NCI-H748 (cell line): ENCODE data around the gene STEAP1B.
A peak's percentile ranks its signal among the peaks of the same experiment; 100 is the strongest.
"Not testable (repeated sequence)": the region's sequence is repeated elsewhere in the genome, so short reads cannot be mapped to it uniquely, and the experiment has no call there.

ENCODE experiments used
- DNase-seq: peaks from one replicate; lab custom pipeline; 2025; ENCODE audit not compliant: unreplicated experiment; lab: John Stamatoyannopoulos, UW

STEAP1B gene

GRCh38 chr7:22460363-22460988 lies 39.5 kb downstream of the STEAP1B start:
- DNase-seq: no peak

- no peak for DNase-seq
Measured at GRCh38 chr7:22457471-22457870, 42.5 kb downstream of the STEAP1B start.

- DNase-seq: no peak
Measured at GRCh38 chr7:22454446-22454845, 45.5 kb downstream of the STEAP1B start.

- no peak for DNase-seq
Measured at GRCh38 chr7:22452960-22453558, 46.9 kb downstream of the STEAP1B start.

- DNase-seq: peak; percentile 13
Measured at GRCh38 chr7:22452142-22452959, 47.6 kb downstream of the STEAP1B start.

- DNase-seq: not testable (repeated sequence)
Measured at GRCh38 chr7:22450013-22450412, 50.0 kb downstream of the STEAP1B start.

- DNase-seq: peak; percentile 96
Measured at GRCh38 chr7:22447762-22448161, 52.2 kb downstream of the STEAP1B start.

- no peak for DNase-seq
Measured at GRCh38 chr7:22447008-22447407, 53.0 kb downstream of the STEAP1B start.

- no peak for DNase-seq
Measured at GRCh38 chr7:22445853-22446252, 54.1 kb downstream of the STEAP1B start.

GRCh38 chr7:22445140-22445743 lies 54.7 kb downstream of the STEAP1B start:
- DNase-seq: peak; percentile 59

- no peak for DNase-seq
Measured at GRCh38 chr7:22444181-22444971, 55.6 kb downstream of the STEAP1B start.

- peak; percentile 29 for DNase-seq
Measured at GRCh38 chr7:22443370-22444180, 56.4 kb downstream of the STEAP1B start.

GRCh38 chr7:22442882-22443369 lies 57.1 kb downstream of the STEAP1B start:
- DNase-seq: no peak

- DNase-seq: peak; percentile 84
Measured at GRCh38 chr7:22442187-22442881, 57.7 kb downstream of the STEAP1B start.

- DNase-seq: no peak
Measured at GRCh38 chr7:22441157-22441556, 58.8 kb downstream of the STEAP1B start.

GRCh38 chr7:22438994-22439393 lies 61.0 kb downstream of the STEAP1B start:
- DNase-seq: no peak

- DNase-seq: not testable (repeated sequence)
Measured at GRCh38 chr7:22436552-22436951, 63.4 kb downstream of the STEAP1B start.

- DNase-seq: peak; percentile 50
Measured at GRCh38 chr7:22435720-22436119, 64.3 kb downstream of the STEAP1B start.

- peak; percentile 56 for DNase-seq
Measured at GRCh38 chr7:22435105-22435504, 64.9 kb downstream of the STEAP1B start.
